Caco-2 (cell line): ENCODE data around the gene TMEM217. TPM values are rescaled to one million over a fixed set of nuclear protein-coding genes. Genes with fewer than 3 reads are reported as not detected.

Experiments
- BruUV-seq: library from RNA; stranded (reverse); fragments of 400-500 nt; replicated peaks from 2 replicates; lab custom pipeline; 2021; lab: Mats Ljungman, UMichigan
- CTCF ChIA-PET: fragments of 300-600 bp; sonication (Branson Sonifier 250); formaldehyde crosslinking; loops from one replicate; lab custom pipeline; 2022; ENCODE audit warnings: antibody characterized with exemption; lab: Charles Lee
- POLR2A ChIA-PET: fragments of 300-600 bp; sonication (Branson Sonifier 250); formaldehyde crosslinking; loops from one replicate; lab custom pipeline; 2022; ENCODE audit warnings: antibody characterized with exemption; lab: Charles Lee
- DNase-seq, 2 experiments: peaks; one replicate each; pipeline versions ENCODE4 v3.0.0 to v3.0.0-alpha.2; 2020 to 2022
- H3K27me3 ChIP-seq: replicated peaks from 2 replicates; pipeline ENCODE4 v1.6.0; 2011; ENCODE audit warnings: low read length; ENCODE audit not compliant: control insufficient read depth, insufficient read depth
- H3K36me3 ChIP-seq: 2 replicates; pipeline ENCODE4 v1.5.1; 2011; ENCODE audit warnings: low read length; ENCODE audit not compliant: control insufficient read depth, insufficient read depth
- H3K4me1 ChIP-seq: fragments of 250-450 bp; sonication (Bioruptor Pico); 2 replicates; pipeline ENCODE4 v1.5.1; 2020; ENCODE audit warnings: mild to moderate bottlenecking
- H3K4me3 ChIP-seq: 2 replicates; pipeline ENCODE4 v1.5.1; 2011; ENCODE audit warnings: low read depth, mild to moderate bottlenecking, control low read depth, low read length
- H3K9me3 ChIP-seq: fragments of 250-450 bp; sonication (Bioruptor Pico); 2 replicates; pipeline ENCODE4 v1.5.1; 2020; ENCODE audit warnings: mild to moderate bottlenecking, moderate library complexity
- H3K27ac Mint-ChIP-seq: one replicate; pipeline ENCODE4 v1.8.0; 2022; ENCODE audit warnings: mixed read lengths; ENCODE audit not compliant: unreplicated experiment
- H3K27me3 Mint-ChIP-seq: one replicate; pipeline ENCODE4 v1.8.0; 2022; ENCODE audit warnings: mixed read lengths; ENCODE audit not compliant: insufficient read depth, unreplicated experiment
- H3K36me3 Mint-ChIP-seq: one replicate; pipeline ENCODE4 v1.8.0; 2022; ENCODE audit warnings: mild to moderate bottlenecking, mixed read lengths; ENCODE audit not compliant: insufficient read depth, unreplicated experiment
- H3K4me1 Mint-ChIP-seq: one replicate; pipeline ENCODE4 v1.8.0; 2022; ENCODE audit warnings: low read depth, mixed read lengths; ENCODE audit not compliant: unreplicated experiment
- H3K4me3 Mint-ChIP-seq: one replicate; pipeline ENCODE4 v1.8.0; 2022; ENCODE audit warnings: mild to moderate bottlenecking, moderate library complexity, mixed read lengths; ENCODE audit not compliant: unreplicated experiment
- H3K9me3 Mint-ChIP-seq: one replicate; pipeline ENCODE4 v1.8.0; 2022; ENCODE audit warnings: mixed read lengths; ENCODE audit not compliant: unreplicated experiment
- CTCF ChIP-seq, 2 experiments: fragments of 200-600 bp in 1 of 2; IDR thresholded peaks; 1 replicate in 1 of 2; 2 replicates in 1 of 2; pipeline versions ENCODE4 v1.5.1 to v1.8.0; 2011 to 2022; ENCODE audit warnings: antibody characterized with exemption in 1 of 2, control low read depth in 1 of 2, inconsistent platforms in 1 of 2, low read depth in 1 of 2, low read length in 1 of 2, mild to moderate bottlenecking in 1 of 2, moderate library complexity in 1 of 2; ENCODE audit not compliant: insufficient read depth in 1 of 2, severe bottlenecking in 1 of 2, unreplicated experiment in 1 of 2
- intact Hi-C: fragments of 100-400 bp; cut with micrococcal nuclease; formaldehyde crosslinking; loops from one replicate; pipeline ENCODE4 v1.10.0; 2022; ENCODE audit not compliant: unreplicated experiment
- total RNA-seq: library from RNA; stranded (reverse); gene quantifications from 2 replicates; pipeline ENCODE4 v1.2.3, GENCODE V29; 2022

Gene TMEM217
- total RNA-seq, 1 experiment from 2014 or later: 1.6 TPM

- Histone ChIP-seq H3K4me3 (no peak overlapping the region), H3K27me3 (no peaks in the 10 kb centered on the region), H3K36me3 (peaks cover 6% of the 10 kb centered on the region), H3K9me3 (no peaks in the 10 kb centered on the region), H3K4me1 (no peaks in the 10 kb centered on the region; the same call in 1 of the 2 replicates)
- CTCF ChIA-PET: interaction anchor here (0.6 to 2.4 kb wide), 4 partner anchors 80 to 158 kb away, joined by 3 to 10 read pairs (median 7); no protein-coding TSS in a partner anchor
- no peaks in the 10 kb centered on the region for H3K9me3 Mint-ChIP-seq
- no peak for TF ChIP-seq CTCF (IDR thresholded peaks at IDR 0.05; ENCODE audit: insufficient read depth in 1 of 2, low read depth in 1 of 2, low read length in 1 of 2, severe bottlenecking in 1 of 2, unreplicated experiment in 1 of 2)
- no peak overlapping the region for H3K4me3 Mint-ChIP-seq
- no peaks in the 10 kb centered on the region for H3K27me3 Mint-ChIP-seq
- no TSS peak for BruUV-seq
- peaks cover 47% of the 10 kb centered on the region for H3K36me3 Mint-ChIP-seq
- H3K4me1 Mint-ChIP-seq: peaks cover 6% of the 10 kb centered on the region
- POLR2A ChIA-PET: interaction anchor here (0.6 to 1.2 kb wide), 2 partner anchors 50 to 122 kb away, joined by 6 to 9 read pairs; no protein-coding TSS in a partner anchor
- intact Hi-C loops: no loop called here
- no peak for DNase-seq
- H3K27ac Mint-ChIP-seq: no peak overlapping the region
Measured at GRCh38 chr6:37176268-37177076, 81.5 kb downstream of the TMEM217 start.

GRCh38 chr6:37175332-37176267, 82.3 kb downstream of the TMEM217 start:
- Histone ChIP-seq H3K4me1 (no peaks in the 10 kb centered on the region; the same call in 1 of the 2 replicates), H3K36me3 (peaks cover 6% of the 10 kb centered on the region), H3K9me3 (no peaks in the 10 kb centered on the region), H3K4me3 (no peak overlapping the region), H3K27me3 (no peaks in the 10 kb centered on the region)
- no peaks in the 10 kb centered on the region for H3K9me3 Mint-ChIP-seq
- ChIA-PET CTCF (interaction anchor here (0.6 to 2.0 kb wide), 3 partner anchors 79 to 157 kb away, joined by 3 to 10 read pairs (median 6); no protein-coding TSS in a partner anchor), POLR2A (interaction anchor here (1.2 kb wide), 1 partner anchor 49 kb away, joined by 9 read pairs; no protein-coding TSS in a partner anchor)
- H3K4me3 Mint-ChIP-seq: no peak overlapping the region
- peaks cover 55% of the 10 kb centered on the region for H3K36me3 Mint-ChIP-seq
- no peak for TF ChIP-seq CTCF (IDR thresholded peaks at IDR 0.05; ENCODE audit: insufficient read depth in 1 of 2, low read depth in 1 of 2, low read length in 1 of 2, severe bottlenecking in 1 of 2, unreplicated experiment in 1 of 2)
- DNase-seq: no peak
- H3K4me1 Mint-ChIP-seq: peaks cover 6% of the 10 kb centered on the region
- BruUV-seq: no TSS peak
- no peaks in the 10 kb centered on the region for H3K27me3 Mint-ChIP-seq
- intact Hi-C loops: no loop called here
- no peak overlapping the region for H3K27ac Mint-ChIP-seq
